CD4-positive, alpha-beta T cell treated with Interleukin-1 beta for 1 hour (primary cell): Measurements from ENCODE around the gene PPP1R15B.

Experiments
- DNase-seq, 2 donors: peaks; one replicate each; pipeline ENCODE4 v3.0.0-alpha.2; 2020 to 2022

PPP1R15B gene

GRCh38 chr1:204418174-204419063 lies 6.8 kb upstream of the PPP1R15B start:
- DNase-seq, result peak in 1 of 2 donors; percentile 29

GRCh38 chr1:204417074-204417997 lies 5.7 kb upstream of the PPP1R15B start:
- peak in 1 of 2 donors; percentile 49 for DNase-seq

GRCh38 chr1:204416589-204417073 lies 5.0 kb upstream of the PPP1R15B start:
- no peak for DNase-seq

- no peak for DNase-seq
These were observed 3.7 kb upstream of the PPP1R15B start for GRCh38 chr1:204415351-204415750.

GRCh38 chr1:204414016-204414415 lies 2.4 kb upstream of the PPP1R15B start:
- DNase-seq, result no peak

GRCh38 chr1:204413170-204413535 lies 1.5 kb upstream of the PPP1R15B start:
- DNase-seq, result no peak

GRCh38 chr1:204410688-204411450 lies 748 bp downstream of the PPP1R15B start:
- DNase-seq, result peak in 1 of 2 donors; percentile 26

- DNase-seq, result no peak
These were observed 1.6 kb downstream of the PPP1R15B start for GRCh38 chr1:204409836-204410687.

- no peak for DNase-seq
These were observed 2.5 kb downstream of the PPP1R15B start for GRCh38 chr1:204409123-204409522.

- no peak for DNase-seq
These were observed 3.0 kb downstream of the PPP1R15B start for GRCh38 chr1:204408602-204409001.

GRCh38 chr1:204408074-204408507 lies 3.5 kb downstream of the PPP1R15B start:
- peak in 1 of 2 donors; percentile 49 for DNase-seq

GRCh38 chr1:204407295-204407971 lies 4.2 kb downstream of the PPP1R15B start:
- no peak for DNase-seq

- no peak for DNase-seq
These were observed 5.0 kb downstream of the PPP1R15B start for GRCh38 chr1:204406621-204407020.

- no peak for DNase-seq
These were observed 5.6 kb downstream of the PPP1R15B start for GRCh38 chr1:204405988-204406387.

GRCh38 chr1:204404629-204405028 lies 7.0 kb downstream of the PPP1R15B start:
- DNase-seq, result no peak

- DNase-seq, result no peak
These were observed 9.2 kb downstream of the PPP1R15B start for GRCh38 chr1:204402391-204402790.

GRCh38 chr1:204401730-204402129 lies 9.9 kb downstream of the PPP1R15B start:
- DNase-seq, result no peak

GRCh38 chr1:204400882-204401510 lies 10.6 kb downstream of the PPP1R15B start:
- DNase-seq, result no peak

- peak; percentile 68 to 82 for DNase-seq
These were observed 13.2 kb downstream of the PPP1R15B start for GRCh38 chr1:204398197-204399125.
